ENCODE measurements around the gene FAM118A. TPM values are rescaled to one million over a fixed set of nuclear protein-coding genes. Genes with fewer than 3 reads are reported as not detected.

FAM118A gene
- total and polyA plus RNA-seq, 3 donors from 2014 or later, result 70.8 to 104 (median 80.2) TPM

DNA sequence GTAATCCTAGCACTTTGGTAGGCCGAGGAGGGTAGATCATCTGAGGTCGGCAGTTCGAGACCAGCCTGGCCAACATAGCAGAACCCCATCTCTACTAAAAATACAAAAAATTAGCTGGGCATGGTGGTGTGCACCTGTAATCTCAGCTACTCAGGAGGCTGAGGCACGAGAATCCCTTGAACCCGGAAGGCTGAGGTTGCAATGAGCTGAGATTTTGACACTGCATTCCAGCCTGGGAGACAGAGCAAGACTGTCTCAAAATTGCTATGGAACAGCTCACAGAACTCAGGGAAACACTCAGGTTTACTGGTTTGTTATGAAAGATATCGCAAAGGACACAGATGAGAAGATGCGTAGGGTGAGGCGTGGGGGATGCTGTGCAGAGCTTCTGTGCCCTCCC lies 2.7 kb downstream of the FAM118A start:
- no peak for TF ChIP-seq POLR2A (IDR thresholded peaks at IDR 0.05)
- no peak for TF ChIP-seq CTCF (IDR thresholded peaks at IDR 0.05)
- 89 to 90% methylated on average over 8 of the region's 8 CpGs for WGBS, 2 donors
- DNase-seq, result no peak

GRCh38 chr22:45312856-45313255 lies 3.1 kb downstream of the FAM118A start:
- no peak for DNase-seq
- no peaks in the 10 kb centered on the region for H3K36me3 ChIP-seq (ENCODE audit: low read depth, missing control alignments)
- no peak overlapping the region for H3K27ac ChIP-seq
- H3K27me3 ChIP-seq, result no peaks in the 10 kb centered on the region
- intact Hi-C loops (cut with DNase I; ENCODE audit: low total_unique reads), result no loop called here
- no peak overlapping the region for H3K4me3 ChIP-seq
- no peak for TF ChIP-seq CTCF (IDR thresholded peaks at IDR 0.05)
- no peak for TF ChIP-seq POLR2A (IDR thresholded peaks at IDR 0.05)
- no peaks in the 10 kb centered on the region for H3K9me3 ChIP-seq
- peaks cover 26% of the 10 kb centered on the region for H3K4me1 ChIP-seq
- WGBS, 2 donors, result 83 to 90% methylated on average over 4 of the region's 4 CpGs

More for the DNA sequence above, 2.7 kb downstream of the FAM118A start:
- H3K27ac ChIP-seq, result no peak overlapping the region
- intact Hi-C loops (cut with DNase I; ENCODE audit: low total_unique reads), result no loop called here
- H3K36me3 ChIP-seq (ENCODE audit: low read depth, missing control alignments), result no peaks in the 10 kb centered on the region
- peaks cover 22% of the 10 kb centered on the region for H3K4me1 ChIP-seq
- H3K4me3 ChIP-seq, result no peak overlapping the region
- no peaks in the 10 kb centered on the region for H3K9me3 ChIP-seq
- no peaks in the 10 kb centered on the region for H3K27me3 ChIP-seq

DNA sequence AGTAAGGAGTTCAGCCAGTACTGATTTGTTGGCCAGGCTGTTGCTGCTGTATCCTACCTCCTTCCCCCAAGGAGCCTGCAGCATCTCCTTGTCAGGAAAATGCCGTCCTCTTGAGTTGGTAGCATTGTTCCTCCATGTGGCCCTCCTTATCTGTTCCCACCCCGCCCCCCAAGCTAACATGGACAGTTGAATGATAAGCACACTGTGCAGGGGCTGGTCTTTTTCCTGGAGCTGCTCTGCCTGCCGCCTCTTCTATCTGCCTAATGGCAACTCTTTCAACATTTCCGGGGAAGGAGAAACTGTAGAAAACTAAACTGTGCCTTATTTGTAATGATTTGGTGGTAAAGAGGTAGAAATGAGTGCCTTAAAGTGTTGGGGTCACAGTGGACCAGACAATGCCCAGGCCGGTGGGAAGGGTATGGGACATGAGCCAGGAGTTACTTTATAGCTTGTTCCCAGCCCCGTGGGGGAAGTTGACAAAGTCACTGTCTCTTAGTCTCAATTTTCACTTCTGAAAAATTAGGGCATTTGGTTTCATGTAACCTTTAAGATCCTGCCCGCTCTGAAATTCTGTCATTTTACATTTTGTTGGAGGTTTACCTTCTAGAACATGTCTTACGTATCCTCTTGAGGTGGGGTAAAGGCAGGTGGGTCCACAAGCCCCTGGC lies 4.5 kb downstream of the FAM118A start:
- no peaks in the 10 kb centered on the region for H3K36me3 ChIP-seq (ENCODE audit: low read depth, missing control alignments)
- 59 to 62% methylated on average over 8 of the region's 8 CpGs for WGBS, 2 donors
- H3K4me3 ChIP-seq, result no peak overlapping the region
- no peaks in the 10 kb centered on the region for H3K27me3 ChIP-seq
- intact Hi-C loops (cut with DNase I; ENCODE audit: low total_unique reads), result no loop called here
- no peak for DNase-seq
- peaks cover 38% of the 10 kb centered on the region for H3K4me1 ChIP-seq
- no peaks in the 10 kb centered on the region for H3K9me3 ChIP-seq
- no peak for TF ChIP-seq POLR2A (IDR thresholded peaks at IDR 0.05)
- H3K27ac ChIP-seq, result no peak overlapping the region

- H3K9me3 ChIP-seq, result no peaks in the 10 kb centered on the region
- H3K4me1 ChIP-seq, result peaks cover 42% of the 10 kb centered on the region
- intact Hi-C loops (cut with DNase I; ENCODE audit: low total_unique reads), result no loop called here
- H3K36me3 ChIP-seq (ENCODE audit: low read depth, missing control alignments), result no peaks in the 10 kb centered on the region
- H3K27me3 ChIP-seq, result no peaks in the 10 kb centered on the region
- TF ChIP-seq POLR2A (IDR thresholded peaks at IDR 0.05), result no peak
- no peak overlapping the region for H3K4me3 ChIP-seq
- DNase-seq, result no peak
- H3K27ac ChIP-seq, result no peak overlapping the region
- 96% methylated on average over 6 of the region's 6 CpGs for WGBS, 2 donors
Measured at GRCh38 chr22:45314786-45315185, 5.1 kb downstream of the FAM118A start.

DNA sequence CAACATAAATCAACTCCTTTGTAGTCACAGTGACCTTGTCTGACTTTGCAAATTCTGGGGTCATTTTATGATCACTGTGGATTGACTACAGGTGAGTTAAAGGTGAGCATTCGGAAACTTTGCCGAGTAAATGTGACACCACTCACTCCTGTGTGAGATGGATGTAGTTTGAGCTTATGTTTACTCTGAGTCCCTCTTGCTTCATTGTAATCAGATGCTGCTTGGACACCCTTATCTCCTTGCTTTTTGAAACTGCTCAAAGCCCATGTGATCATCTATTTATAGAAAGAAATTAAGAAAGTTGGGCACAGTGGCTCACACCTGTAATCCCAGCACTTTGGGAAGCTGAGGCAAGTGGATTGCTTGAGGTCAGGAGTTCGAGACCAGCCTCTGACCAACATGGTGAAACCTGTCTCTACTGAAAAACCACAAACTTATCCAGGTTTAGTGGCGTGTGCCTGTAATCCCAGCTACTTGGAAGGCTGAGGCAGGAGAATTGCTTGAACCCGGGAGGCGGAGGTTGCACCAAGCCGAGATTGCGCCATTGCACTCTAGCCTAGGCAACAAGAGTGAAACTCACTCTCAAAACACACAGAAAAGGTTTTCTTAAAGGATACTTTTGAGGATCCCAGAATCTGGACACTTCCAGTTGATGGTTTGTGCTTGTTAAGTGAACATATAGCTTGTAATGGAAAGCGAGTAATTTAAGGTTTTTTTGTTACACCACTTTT lies 7.2 kb downstream of the FAM118A start:
- Histone ChIP-seq H3K4me3 (no peak overlapping the region), H3K27me3 (no peaks in the 10 kb centered on the region), H3K27ac (peak overlapping the region; percentile 78 to 89), H3K36me3 (ENCODE audit: low read depth, missing control alignments) (no peaks in the 10 kb centered on the region), H3K9me3 (no peaks in the 10 kb centered on the region), H3K4me1 (peaks cover 38% of the 10 kb centered on the region)
- no peak for DNase-seq
- intact Hi-C loops (cut with DNase I; ENCODE audit: low total_unique reads), result no loop called here
- TF ChIP-seq CTCF (IDR thresholded peaks at IDR 0.05), result no peak
- TF ChIP-seq POLR2A (IDR thresholded peaks at IDR 0.05), result no peak
- 87 to 92% methylated on average over 9 of the region's 9 CpGs for WGBS, 2 donors
